Measurements from ENCODE around the gene TEKT3.

TEKT3 gene

GRCh38 chr17:15269087-15269779, 72.2 kb downstream of the TEKT3 start:
- no peaks in the 10 kb centered on the region for H3K36me3 Mint-ChIP-seq
- no peaks in the 10 kb centered on the region for H3K9me3 Mint-ChIP-seq
- no peak for ATAC-seq
- H3K27me3 Mint-ChIP-seq = peaks cover 42% of the 10 kb centered on the region
- no peak overlapping the region for H3K27ac Mint-ChIP-seq
- H3K4me1 Mint-ChIP-seq = no peaks in the 10 kb centered on the region
- no peak overlapping the region for H3K4me3 Mint-ChIP-seq

- no peak for ATAC-seq
Measured at GRCh38 chr17:15268461-15268860, 72.9 kb downstream of the TEKT3 start.

GRCh38 chr17:15267996-15268395, 73.4 kb downstream of the TEKT3 start:
- Mint-ChIP-seq H3K36me3 (no peaks in the 10 kb centered on the region), H3K4me3 (no peak overlapping the region), H3K9me3 (no peaks in the 10 kb centered on the region), H3K27me3 (peaks cover 47% of the 10 kb centered on the region), H3K4me1 (no peaks in the 10 kb centered on the region), H3K27ac (no peak overlapping the region)
- ATAC-seq = no peak

More at GRCh38 chr17:15268461-15268860, 72.9 kb downstream of the TEKT3 start:
- no peaks in the 10 kb centered on the region for H3K36me3 Mint-ChIP-seq
- H3K27ac Mint-ChIP-seq = no peak overlapping the region
- H3K9me3 Mint-ChIP-seq = no peaks in the 10 kb centered on the region
- H3K4me3 Mint-ChIP-seq = no peak overlapping the region
- H3K4me1 Mint-ChIP-seq = no peaks in the 10 kb centered on the region
- peaks cover 42% of the 10 kb centered on the region for H3K27me3 Mint-ChIP-seq

GRCh38 chr17:15266325-15267125, 74.9 kb downstream of the TEKT3 start:
- peaks cover 7% of the 10 kb centered on the region for H3K4me1 Mint-ChIP-seq
- H3K36me3 Mint-ChIP-seq = no peaks in the 10 kb centered on the region
- no peaks in the 10 kb centered on the region for H3K9me3 Mint-ChIP-seq
- H3K27ac Mint-ChIP-seq = no peak overlapping the region
- H3K27me3 Mint-ChIP-seq = peaks cover 61% of the 10 kb centered on the region
- ATAC-seq = no peak
- H3K4me3 Mint-ChIP-seq = no peak overlapping the region

GRCh38 chr17:15265131-15265530, 76.3 kb downstream of the TEKT3 start, which contains the start of gene PMP22:
Gene PMP22 (minus strand): TSS chr17:15265326. CDS start chr17:15260727, 4,599 bp downstream.
- no peaks in the 10 kb centered on the region for H3K9me3 Mint-ChIP-seq
- H3K27ac Mint-ChIP-seq = no peak within 1 kb of the TSS
- no peak within 1 kb of the TSS for H3K4me3 Mint-ChIP-seq
- H3K4me1 Mint-ChIP-seq = peaks cover 21% of the 10 kb centered on the region
- ATAC-seq = no peak
- no peaks in the 10 kb centered on the region for H3K36me3 Mint-ChIP-seq
- H3K27me3 Mint-ChIP-seq = peaks cover 75% of the 10 kb centered on the region

- Mint-ChIP-seq H3K36me3 (no peaks in the 10 kb centered on the region), H3K4me1 (peaks cover 22% of the 10 kb centered on the region), H3K4me3 (no peak overlapping the region), H3K9me3 (no peaks in the 10 kb centered on the region), H3K27me3 (peaks cover 81% of the 10 kb centered on the region), H3K27ac (no peak overlapping the region)
- ATAC-seq = no peak
Measured at GRCh38 chr17:15264542-15264941, 76.9 kb downstream of the TEKT3 start.

GRCh38 chr17:15263680-15264079, 77.7 kb downstream of the TEKT3 start:
- ATAC-seq = no peak
- H3K27ac Mint-ChIP-seq = no peak overlapping the region
- H3K4me1 Mint-ChIP-seq = peaks cover 22% of the 10 kb centered on the region
- peaks cover 83% of the 10 kb centered on the region for H3K27me3 Mint-ChIP-seq
- no peaks in the 10 kb centered on the region for H3K9me3 Mint-ChIP-seq
- H3K4me3 Mint-ChIP-seq = no peak overlapping the region
- H3K36me3 Mint-ChIP-seq = no peaks in the 10 kb centered on the region

GRCh38 chr17:15263206-15263579, 78.2 kb downstream of the TEKT3 start:
- H3K4me3 Mint-ChIP-seq = no peak overlapping the region
- no peaks in the 10 kb centered on the region for H3K36me3 Mint-ChIP-seq
- ATAC-seq = no peak
- no peaks in the 10 kb centered on the region for H3K9me3 Mint-ChIP-seq
- no peak overlapping the region for H3K27ac Mint-ChIP-seq
- H3K4me1 Mint-ChIP-seq = peaks cover 22% of the 10 kb centered on the region
- peaks cover 86% of the 10 kb centered on the region for H3K27me3 Mint-ChIP-seq

GRCh38 chr17:15262291-15263205, 78.8 kb downstream of the TEKT3 start:
- no peak overlapping the region for H3K4me3 Mint-ChIP-seq
- no peak for ATAC-seq
- peaks cover 88% of the 10 kb centered on the region for H3K27me3 Mint-ChIP-seq

GRCh38 chr17:15261802-15262290, 79.6 kb downstream of the TEKT3 start:
- Mint-ChIP-seq H3K27ac (no peak overlapping the region), H3K36me3 (no peaks in the 10 kb centered on the region), H3K4me3 (no peak overlapping the region), H3K4me1 (peaks cover 28% of the 10 kb centered on the region), H3K27me3 (peaks cover 81% of the 10 kb centered on the region), H3K9me3 (no peaks in the 10 kb centered on the region)
- no peak for ATAC-seq

More at GRCh38 chr17:15262291-15263205, 78.8 kb downstream of the TEKT3 start:
- Mint-ChIP-seq H3K9me3 (no peaks in the 10 kb centered on the region), H3K36me3 (no peaks in the 10 kb centered on the region), H3K4me1 (peaks cover 22% of the 10 kb centered on the region), H3K27ac (no peak overlapping the region)

- H3K27me3 Mint-ChIP-seq = peaks cover 75% of the 10 kb centered on the region
- peak overlapping the region; percentile 21 for H3K4me3 Mint-ChIP-seq
- ATAC-seq = peak; percentile 13
- no peaks in the 10 kb centered on the region for H3K36me3 Mint-ChIP-seq
- H3K9me3 Mint-ChIP-seq = no peaks in the 10 kb centered on the region
- peaks cover 28% of the 10 kb centered on the region for H3K4me1 Mint-ChIP-seq
- no peak overlapping the region for H3K27ac Mint-ChIP-seq
Measured at GRCh38 chr17:15261258-15261801, 80.1 kb downstream of the TEKT3 start.

GRCh38 chr17:15260376-15261257, 80.8 kb downstream of the TEKT3 start:
- Mint-ChIP-seq H3K27me3 (peaks cover 73% of the 10 kb centered on the region), H3K36me3 (no peaks in the 10 kb centered on the region), H3K9me3 (no peaks in the 10 kb centered on the region), H3K4me1 (peaks cover 28% of the 10 kb centered on the region), H3K27ac (no peak overlapping the region), H3K4me3 (peak overlapping the region; percentile 77)
- peak; percentile 78 for ATAC-seq

GRCh38 chr17:15257796-15258512, 83.4 kb downstream of the TEKT3 start:
- peaks cover 28% of the 10 kb centered on the region for H3K4me1 Mint-ChIP-seq
- ATAC-seq = no peak
- no peak overlapping the region for H3K4me3 Mint-ChIP-seq
- H3K27ac Mint-ChIP-seq = no peak overlapping the region
- no peaks in the 10 kb centered on the region for H3K36me3 Mint-ChIP-seq
- no peaks in the 10 kb centered on the region for H3K9me3 Mint-ChIP-seq
- peaks cover 75% of the 10 kb centered on the region for H3K27me3 Mint-ChIP-seq
